ENCODE results near the gene TXLNB.
A peak's percentile ranks its signal among the peaks of the same experiment; 100 is the strongest.
"Not testable (repeated sequence)": the region's sequence is repeated elsewhere in the genome, so short reads cannot be mapped to it uniquely, and the experiment has no call there.

The TXLNB gene

DNA sequence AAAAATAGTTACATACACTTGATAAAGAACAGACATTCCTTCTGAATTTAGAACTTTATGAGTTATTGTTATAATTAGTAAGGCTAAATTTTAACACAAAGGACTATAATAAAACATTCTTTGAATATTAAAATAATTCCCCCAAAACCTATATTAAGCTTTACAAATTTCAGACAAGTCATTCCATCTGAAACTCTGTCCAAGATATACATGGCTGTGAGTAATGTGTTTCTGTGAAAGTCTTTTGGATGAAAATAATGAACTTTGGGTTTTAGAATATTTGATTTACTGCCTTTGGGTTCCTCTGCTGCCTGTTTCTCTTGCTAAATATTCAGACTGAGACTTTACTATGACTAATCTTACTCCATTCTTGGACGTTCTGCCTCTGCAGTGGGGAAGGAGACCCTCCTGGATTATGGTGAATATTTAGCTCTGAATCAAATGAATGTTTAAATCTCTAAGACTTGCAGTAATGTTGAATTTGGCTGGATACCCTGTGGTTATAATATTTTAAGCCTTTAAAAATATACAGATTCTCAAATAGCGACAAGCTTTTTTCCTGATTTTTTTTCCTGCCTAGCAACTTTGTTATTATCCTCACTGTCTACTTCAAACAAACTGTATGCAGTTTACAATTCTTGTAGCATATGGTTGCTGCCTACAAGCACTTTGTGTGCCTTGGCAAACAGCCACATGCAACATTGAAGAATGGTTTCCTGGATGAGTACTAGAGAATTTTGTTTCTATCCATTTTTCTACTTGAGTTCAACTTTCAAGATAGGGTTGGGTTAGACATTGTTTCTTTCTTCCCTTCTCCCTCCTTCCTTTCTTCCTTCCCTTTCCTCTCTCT is 51.4 kb downstream of the TXLNB start:
- no peak for DNase-seq (ENCODE audit: low read depth in 2 of 2, low spot score in 1 of 2)

DNA sequence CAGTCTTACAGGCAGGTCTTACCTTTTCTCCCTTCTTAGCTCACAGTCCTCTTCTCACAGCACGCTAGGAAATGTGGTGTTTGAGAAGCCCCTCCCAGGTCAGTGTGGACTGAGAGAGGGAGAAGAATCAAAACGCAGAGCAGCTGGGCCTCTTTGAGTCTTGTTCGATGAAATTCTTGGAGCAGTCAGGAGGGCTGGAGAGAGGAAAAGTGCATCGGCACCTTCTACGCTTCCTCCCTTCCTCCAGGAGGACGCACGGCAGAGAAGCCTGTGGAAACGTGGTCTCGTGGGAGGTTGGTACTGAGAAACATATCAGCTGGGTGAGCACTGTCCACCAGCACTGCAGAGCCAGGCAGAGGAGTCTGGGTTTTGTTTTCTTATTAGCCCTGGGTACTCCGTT is 52.7 kb downstream of the TXLNB start:
- no peak for DNase-seq (ENCODE audit: low read depth in 2 of 2, low spot score in 1 of 2)

DNA sequence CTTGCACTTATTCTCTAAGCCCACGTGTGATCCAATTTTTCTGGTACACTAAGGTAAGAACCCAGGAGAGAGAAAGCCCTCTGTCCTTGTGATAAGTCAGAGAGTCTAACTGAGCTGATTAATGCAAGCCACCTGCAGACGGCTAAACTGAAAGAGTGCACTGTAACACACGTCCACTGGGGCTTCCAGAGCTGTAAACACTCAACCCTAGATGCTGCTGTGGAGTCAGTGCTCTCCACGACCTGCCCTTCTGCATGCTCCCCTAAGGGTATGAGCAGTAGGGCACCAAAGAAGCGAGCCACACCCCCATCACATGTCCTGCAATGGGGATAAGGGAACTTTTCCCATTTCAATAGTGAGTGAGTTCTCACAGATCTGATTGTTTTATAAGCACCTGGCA is 55.7 kb downstream of the TXLNB start:
- DNase-seq (ENCODE audit: low read depth in 2 of 2, low spot score in 1 of 2) = no peak

DNA sequence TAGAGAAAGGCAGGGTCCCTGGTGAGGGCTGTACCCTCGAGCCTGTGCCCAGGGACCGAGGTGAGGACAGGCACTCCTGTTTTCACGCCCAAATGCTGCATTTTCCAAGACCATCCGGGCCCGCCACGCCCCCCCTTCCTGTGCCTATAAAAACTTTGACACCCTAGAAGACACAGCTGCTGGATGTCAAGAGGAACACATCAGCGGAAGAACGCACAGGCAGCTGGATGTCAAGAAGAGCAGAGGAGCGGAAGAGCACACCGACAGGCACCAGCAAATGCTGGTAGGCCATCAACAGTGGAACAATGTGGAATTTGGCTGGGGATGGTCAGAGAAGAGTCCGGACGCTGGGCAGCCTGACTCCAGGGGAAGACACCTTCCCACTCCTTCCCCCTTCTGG is 56.1 kb downstream of the TXLNB start:
- DNase-seq (ENCODE audit: low read depth in 2 of 2, low spot score in 1 of 2) = no peak

DNA sequence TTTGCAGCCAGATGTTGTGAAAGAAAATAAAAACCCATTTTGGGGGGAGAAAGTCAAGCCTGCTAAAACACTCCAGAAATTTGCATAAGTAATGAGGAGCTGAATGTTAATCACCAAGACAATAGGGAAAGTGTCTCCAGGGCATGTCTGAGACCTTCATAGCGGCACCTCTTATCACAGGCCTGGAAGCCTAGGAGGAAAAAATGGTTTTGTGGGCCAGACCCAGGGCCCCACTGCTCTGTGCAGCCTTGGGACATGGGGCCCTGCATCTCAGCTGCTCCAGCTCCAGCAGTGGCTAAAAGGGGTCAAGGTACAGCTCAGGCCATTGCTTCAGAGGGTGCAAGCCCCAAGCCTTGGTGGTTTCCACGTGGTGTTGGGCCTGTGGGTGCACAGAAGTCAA is 57.6 kb downstream of the TXLNB start:
- DNase-seq (ENCODE audit: low read depth in 2 of 2, low spot score in 1 of 2) = not testable (repeated sequence)

DNA sequence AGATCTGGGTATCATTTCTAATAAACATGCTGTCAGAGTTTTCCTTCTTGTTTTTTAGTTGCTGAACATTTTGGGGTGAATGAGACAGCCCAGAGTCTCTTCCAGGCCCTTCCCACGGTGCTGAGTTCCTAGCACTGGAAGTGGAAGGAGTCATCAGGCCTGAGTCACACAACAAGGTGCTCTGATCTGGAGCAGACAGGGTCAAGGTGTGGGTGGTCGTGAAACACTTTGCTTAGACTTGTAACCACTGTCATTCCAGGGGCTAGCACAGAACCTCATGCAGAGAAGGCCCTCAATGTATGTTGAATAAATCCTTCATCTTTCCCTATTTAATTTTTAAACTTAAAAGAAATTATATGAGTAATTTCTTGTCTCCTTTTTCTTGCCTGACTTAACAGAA is 60.6 kb downstream of the TXLNB start:
- DNase-seq (ENCODE audit: low read depth in 2 of 2, low spot score in 1 of 2) = no peak

DNA sequence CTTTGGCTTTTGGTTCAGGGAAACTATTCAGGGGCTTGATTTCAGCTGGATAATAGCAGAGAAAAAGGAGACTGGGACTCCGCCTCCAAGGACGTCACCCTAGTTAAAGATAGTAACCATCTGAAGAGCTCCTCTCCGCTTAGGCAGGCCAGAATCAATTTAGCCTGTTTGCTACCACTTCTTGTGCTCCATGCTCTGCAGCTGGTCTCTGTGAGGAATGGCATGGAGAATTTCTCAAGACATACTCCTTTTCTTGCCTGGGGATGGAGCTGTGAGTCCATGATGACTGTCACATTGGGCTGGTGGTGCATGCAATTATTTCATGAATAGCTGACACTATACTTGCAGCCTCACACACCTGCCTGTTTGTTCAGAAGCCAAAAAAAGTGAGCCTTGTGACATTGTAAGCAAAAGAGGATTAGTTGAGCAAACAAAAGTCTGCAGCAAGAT is 61.4 kb downstream of the TXLNB start:
- DNase-seq (ENCODE audit: low read depth in 2 of 2, low spot score in 1 of 2) = no peak

DNA sequence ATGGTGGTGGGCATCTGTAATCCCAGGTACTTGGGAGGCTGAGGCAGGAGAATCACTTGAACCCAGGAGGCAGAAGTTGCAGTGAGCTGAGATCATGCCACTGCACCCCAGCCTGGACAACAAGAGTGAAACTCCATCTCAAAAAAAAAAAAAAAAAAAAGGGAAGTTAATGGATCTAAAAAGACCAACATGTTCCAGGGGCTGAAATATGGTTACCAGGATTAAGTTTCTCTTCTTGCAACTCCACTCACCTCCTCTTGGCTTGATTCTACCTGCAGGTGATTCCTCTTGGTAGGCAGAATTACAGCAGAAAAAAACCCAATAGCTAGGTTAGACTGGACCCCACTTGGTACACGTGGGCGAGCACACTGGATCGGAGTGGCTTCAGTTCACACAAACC is 63.4 kb downstream of the TXLNB start:
- DNase-seq (ENCODE audit: low read depth in 2 of 2, low spot score in 1 of 2) = not testable (repeated sequence)

DNA sequence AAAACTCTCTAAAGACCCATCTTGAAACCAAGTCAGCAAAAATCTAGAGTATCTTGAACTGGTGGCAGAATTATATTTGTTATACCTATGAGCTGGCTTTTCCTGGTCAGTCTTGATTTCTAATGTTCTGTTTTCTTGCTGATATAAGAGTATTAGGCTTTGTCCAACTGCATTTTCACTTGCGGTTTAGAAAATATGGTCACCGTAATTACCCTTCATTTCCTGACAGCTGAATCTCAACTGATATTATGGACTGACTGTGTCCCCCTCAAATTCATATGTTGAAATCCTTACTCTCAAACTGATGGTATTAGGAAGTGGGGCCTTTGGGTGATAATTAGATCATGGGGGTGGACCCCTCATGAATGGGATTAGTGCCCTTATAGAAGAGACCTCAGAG is 72.1 kb downstream of the TXLNB start:
- no peak for DNase-seq (ENCODE audit: low read depth in 2 of 2, low spot score in 1 of 2)

DNA sequence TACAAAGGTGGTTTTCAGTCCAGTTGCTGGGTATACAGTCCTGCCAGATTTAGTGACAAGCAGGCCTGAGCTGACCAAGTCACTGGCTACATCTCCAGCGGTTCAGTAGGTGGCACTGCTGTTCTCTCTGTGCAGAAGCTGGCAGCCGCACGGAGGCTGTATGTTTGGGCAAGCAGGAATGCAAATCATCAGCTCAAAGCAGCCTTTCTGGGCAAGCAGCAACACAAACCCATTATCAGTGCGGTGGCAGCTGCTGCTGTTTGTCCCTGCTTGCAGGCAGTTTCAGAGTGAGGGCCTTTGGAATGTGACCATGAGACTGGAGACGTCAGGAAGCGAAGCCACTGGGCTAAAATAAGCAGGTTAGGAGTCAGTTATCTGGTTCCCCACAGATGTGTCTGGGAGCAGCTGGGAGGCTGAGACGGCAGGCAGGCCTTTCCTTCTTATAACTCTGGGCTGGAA is 72.5 kb downstream of the TXLNB start:
- peak; percentile 13 to 54 for DNase-seq (ENCODE audit: low read depth in 2 of 2, low spot score in 1 of 2)

DNA sequence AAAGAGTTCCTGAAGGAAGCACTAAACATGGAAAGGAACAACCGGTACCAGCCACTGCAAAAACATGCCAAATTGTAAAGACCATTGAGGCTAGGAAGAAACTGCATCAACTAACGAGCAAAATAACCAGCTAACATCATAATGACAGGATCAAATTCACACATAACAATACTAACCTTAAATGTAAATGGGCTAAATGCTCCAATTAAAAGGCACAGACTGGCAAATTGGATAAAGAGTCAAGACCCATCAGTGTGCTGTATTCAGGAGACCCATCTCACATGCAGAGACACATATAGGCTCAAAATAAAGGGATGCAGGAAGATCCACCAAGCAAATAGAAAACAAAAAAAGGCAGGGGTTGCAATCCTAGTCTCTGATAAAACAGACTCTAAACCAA is 79.3 kb downstream of the TXLNB start:
- DNase-seq (ENCODE audit: low read depth in 2 of 2, low spot score in 1 of 2) = not testable (repeated sequence)

DNA sequence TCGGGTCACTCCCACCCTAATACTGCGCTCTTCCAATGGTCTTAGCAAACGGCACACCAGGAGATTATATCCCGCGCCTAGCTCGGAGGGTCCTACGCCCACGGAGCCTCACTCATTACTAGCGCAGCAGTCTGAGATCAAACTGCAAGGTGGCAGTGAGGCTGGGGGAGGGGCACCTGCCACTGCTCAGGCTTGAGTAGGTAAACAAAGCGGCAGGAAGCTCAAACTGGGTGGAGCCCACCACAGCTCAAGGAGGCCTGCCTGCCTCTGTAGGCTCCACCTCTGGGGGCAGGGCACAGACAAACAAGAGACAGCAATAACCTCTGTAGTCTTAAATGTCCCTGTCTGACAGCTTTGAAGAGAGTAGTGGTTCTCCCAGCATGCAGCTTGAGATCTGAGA is 81.0 kb downstream of the TXLNB start:
- DNase-seq (ENCODE audit: low read depth in 2 of 2, low spot score in 1 of 2) = not testable (repeated sequence)

DNA sequence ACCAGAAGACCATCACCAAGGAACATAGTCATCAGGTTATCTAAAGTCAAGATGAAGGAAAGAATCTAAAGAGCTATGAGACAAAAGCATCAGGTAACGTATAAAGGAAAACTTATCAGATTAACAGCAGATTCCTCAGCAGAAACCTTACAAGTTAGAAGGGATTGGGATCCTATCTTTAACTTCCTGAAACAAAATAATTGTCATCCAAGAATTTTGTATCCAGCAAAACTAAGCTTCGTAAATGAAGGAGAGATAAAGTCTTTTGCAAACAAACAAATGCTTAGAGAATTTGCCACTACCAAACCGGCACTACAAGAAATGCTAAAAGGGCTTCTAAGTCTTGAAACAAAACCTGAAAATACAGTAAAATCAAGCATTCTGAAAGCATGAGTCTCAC is 86.0 kb downstream of the TXLNB start:
- no peak for DNase-seq (ENCODE audit: low read depth in 2 of 2, low spot score in 1 of 2)

DNA sequence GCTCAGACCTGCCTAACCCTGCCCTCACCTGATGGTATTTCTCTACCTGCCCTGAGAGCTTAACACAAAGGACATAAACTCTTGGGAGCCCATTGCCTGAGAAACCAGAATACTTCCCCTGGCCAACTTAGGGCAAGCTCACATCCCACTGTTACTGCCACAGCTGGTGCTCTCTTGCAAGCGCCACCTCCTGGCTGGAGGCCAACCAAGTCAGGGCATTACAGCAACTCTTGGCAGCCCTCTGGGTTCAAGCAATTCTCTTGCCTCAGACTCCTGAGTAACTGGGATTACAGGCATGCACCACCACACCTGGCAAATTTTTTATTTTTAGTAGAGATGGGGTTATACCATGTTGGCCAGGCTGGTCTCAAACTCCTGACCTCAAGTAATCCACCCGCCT is 86.8 kb downstream of the TXLNB start:
- DNase-seq (ENCODE audit: low read depth in 2 of 2, low spot score in 1 of 2) = no peak

DNA sequence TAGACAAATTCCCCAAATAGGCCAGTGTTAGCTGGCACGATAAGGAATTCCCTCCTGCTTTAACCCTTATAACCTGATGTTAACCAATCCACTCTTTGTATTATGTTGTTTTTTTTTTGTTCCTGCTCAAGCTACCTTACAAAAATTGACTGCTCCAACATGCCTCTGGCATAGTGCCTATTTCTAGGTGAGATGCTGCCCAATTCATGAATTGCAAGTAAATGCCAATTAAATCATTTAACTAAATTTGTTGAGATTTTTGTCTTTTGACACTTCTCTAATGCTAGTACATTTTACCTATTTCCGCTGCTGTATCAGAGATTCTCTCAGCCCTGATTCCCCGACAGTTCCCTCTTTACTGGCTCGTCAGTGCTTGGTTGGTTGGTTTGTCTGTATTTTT is 90.4 kb downstream of the TXLNB start:
- no peak for DNase-seq (ENCODE audit: low read depth in 2 of 2, low spot score in 1 of 2)

DNA sequence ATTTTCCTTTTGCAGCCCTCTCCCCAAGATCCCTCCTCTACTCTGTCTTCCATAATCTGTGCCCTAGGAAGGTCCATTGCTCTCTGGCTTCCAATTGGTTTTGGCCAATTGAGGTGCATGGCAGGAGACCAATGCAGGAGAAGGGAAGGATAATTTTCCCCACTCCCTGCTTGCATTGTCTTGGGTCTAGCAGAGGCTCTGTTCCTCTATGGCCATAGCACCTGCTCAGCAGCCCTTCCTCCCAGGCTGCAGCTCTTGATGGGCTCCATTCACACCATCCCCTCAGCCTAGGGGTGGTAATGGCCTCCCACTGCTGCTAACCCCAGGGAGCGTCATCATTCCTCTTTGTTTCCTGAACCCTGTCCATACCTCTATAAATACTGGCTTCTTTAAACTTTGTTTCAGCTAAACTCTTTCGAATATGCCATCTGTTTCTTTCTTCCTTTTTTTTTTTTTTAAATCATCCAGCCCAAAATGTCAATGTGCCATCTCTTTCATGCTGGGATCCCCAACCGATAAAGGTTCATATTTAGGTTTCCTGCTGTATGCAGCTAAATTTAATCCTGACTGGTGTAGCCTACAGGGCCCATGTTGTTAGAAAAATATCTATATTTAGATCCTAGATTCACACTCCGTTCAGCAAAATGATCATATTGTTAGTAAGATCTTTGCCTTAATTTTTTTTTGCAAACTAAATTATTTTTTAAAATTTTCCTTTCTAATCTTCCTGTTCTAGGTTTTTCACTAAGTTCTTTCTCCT is 93.1 kb downstream of the TXLNB start:
- DNase-seq (ENCODE audit: low read depth in 2 of 2, low spot score in 1 of 2) = no peak

DNA sequence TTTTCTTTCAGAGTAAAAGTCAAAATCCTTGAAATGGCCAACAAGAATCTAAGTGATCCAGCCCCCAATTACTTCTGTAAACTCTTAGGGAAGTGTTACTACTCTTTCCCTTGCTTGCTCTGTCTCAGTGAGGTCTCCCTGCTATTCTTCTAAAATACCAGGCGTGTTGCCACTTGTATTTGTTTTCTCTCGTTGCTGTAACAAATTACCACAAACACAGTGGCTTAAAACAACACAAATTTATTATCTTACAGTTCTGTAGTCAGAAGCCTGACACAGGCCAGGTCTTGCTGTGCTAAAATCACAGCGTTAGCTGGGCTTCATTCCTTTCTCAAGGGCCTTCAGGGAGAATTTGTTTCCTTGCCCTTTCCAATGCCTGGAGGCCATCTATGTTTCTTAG is 97.1 kb downstream of the TXLNB start:
- no peak for DNase-seq (ENCODE audit: low read depth in 2 of 2, low spot score in 1 of 2)

All from stimulated activated CD8-positive, alpha-beta memory T cell treated with anti-CD3 and anti-CD28 coated beads, Interleukin-4, amount 100 ng/mL, for 1 hour (primary cell).